Epithelial cell of proximal tubule (primary cell): Measurements from ENCODE around the gene CALML5. TPM values are rescaled to one million over a fixed set of nuclear protein-coding genes. Genes with fewer than 3 reads are reported as not detected.

Experiments used
- DNase-seq: peaks from one replicate; pipeline ENCODE4 v3.0.0-alpha.2; 2011; ENCODE audit warnings: low read depth
- H3K4me3 ChIP-seq: 2 replicates; pipeline ENCODE4 v1.5.1; 2011; ENCODE audit warnings: low read depth, mild to moderate bottlenecking, low read length
- CTCF ChIP-seq: conservative IDR thresholded peaks from 2 replicates; pipeline ENCODE4 v1.5.1; 2012; ENCODE audit warnings: low read depth, mild to moderate bottlenecking, low read length
- total RNA-seq: library from RNA; depleted of rRNA; stranded (reverse); fragments of >200 nt; gene quantifications from 2 replicates; pipeline ENCODE4 v1.2.3, GENCODE V29; 2015

Gene CALML5
- total RNA-seq, 1 donor from 2014 or later: not detected

- H3K4me3 ChIP-seq: no peak overlapping the region
- no peak for DNase-seq
- TF ChIP-seq CTCF: no peak
Observed at GRCh38 chr10:5490032-5490431, 9.3 kb downstream of the CALML5 start.

- no peak for TF ChIP-seq CTCF
- H3K4me3 ChIP-seq: no peak overlapping the region
- DNase-seq: no peak
Observed at GRCh38 chr10:5488272-5489161, 10.9 kb downstream of the CALML5 start.

- no peak for TF ChIP-seq CTCF
- no peak overlapping the region for H3K4me3 ChIP-seq
- no peak for DNase-seq
Observed at GRCh38 chr10:5486853-5487235, 12.5 kb downstream of the CALML5 start.

GRCh38 chr10:5485948-5486852, 13.2 kb downstream of the CALML5 start:
- no peak overlapping the region for H3K4me3 ChIP-seq
- no peak for TF ChIP-seq CTCF
- no peak for DNase-seq

- TF ChIP-seq CTCF: no peak
- H3K4me3 ChIP-seq: no peak overlapping the region
- DNase-seq: no peak
Observed at GRCh38 chr10:5485290-5485689, 14.1 kb downstream of the CALML5 start.

- H3K4me3 ChIP-seq: no peak overlapping the region
- no peak for TF ChIP-seq CTCF
- DNase-seq: no peak
Observed at GRCh38 chr10:5484205-5484604, 15.2 kb downstream of the CALML5 start.
